WTC11 (cell line): ENCODE results near the gene FRMD6. TPM values are rescaled to one million over a fixed set of nuclear protein-coding genes. Genes with fewer than 3 reads are reported as not detected.

Source experiments
- ATAC-seq: fragments of 200-7000 bp; cut with Tn5 transposase; 2 replicates; pipeline ENCODE4 v1.10.0; 2021; ENCODE audit warnings: mild to moderate bottlenecking, moderate library complexity
- CTCF ChIA-PET: fragments of 300-600 bp; sonication (Branson Sonifier 250); formaldehyde crosslinking; loops from one replicate; lab custom pipeline; 2021; ENCODE audit warnings: antibody characterized with exemption; lab: Charles Lee
- POLR2A ChIA-PET: fragments of 350-600 bp; sonication (Branson Sonifier 250); formaldehyde crosslinking; loops from one replicate; lab custom pipeline; 2021; ENCODE audit warnings: antibody characterized with exemption; lab: Charles Lee
- DNase-seq: peaks from one replicate; pipeline ENCODE4 v3.0.0; 2021; ENCODE audit warnings: low spot score
- H3K27ac Mint-ChIP-seq: 2 replicates; pipeline ENCODE4 v1.8.0; 2021; ENCODE audit warnings: mixed read lengths
- H3K27me3 Mint-ChIP-seq: 2 replicates; pipeline ENCODE4 v1.8.0; 2021; ENCODE audit warnings: low read depth, mild to moderate bottlenecking, moderate library complexity, mixed read lengths
- H3K36me3 Mint-ChIP-seq: 2 replicates; pipeline ENCODE4 v1.8.0; 2021; ENCODE audit warnings: mixed read lengths
- H3K4me1 Mint-ChIP-seq: 2 replicates; pipeline ENCODE4 v1.8.0; 2022; ENCODE audit warnings: mixed read lengths
- H3K4me3 Mint-ChIP-seq: 2 replicates; pipeline ENCODE4 v1.8.0; 2021; ENCODE audit warnings: mild to moderate bottlenecking, moderate library complexity, mixed read lengths
- H3K9me3 Mint-ChIP-seq: 2 replicates; pipeline ENCODE4 v1.8.0; 2021; ENCODE audit warnings: mixed read lengths
- EMX1 ChIP-seq: fragments of 250-450 bp; sonication (Bioruptor Pico); IDR thresholded peaks from 2 replicates; pipeline ENCODE4 v1.8.0; 2021; ENCODE audit warnings: mild to moderate bottlenecking
- ESRRA ChIP-seq: sonication (generic); formaldehyde crosslinking; IDR thresholded peaks from 2 replicates; pipeline ENCODE4 v1.8.1; 2022; ENCODE audit warnings: mild to moderate bottlenecking, missing genetic modification reagents, borderline replicate concordance
- PRRX2 ChIP-seq: fragments of 250-450 bp; sonication (Bioruptor Pico); IDR thresholded peaks from 2 replicates; pipeline ENCODE4 v1.8.0; 2021; ENCODE audit warnings: mild to moderate bottlenecking
- SMAD4 ChIP-seq: sonication (generic); formaldehyde crosslinking; IDR thresholded peaks from 2 replicates; pipeline ENCODE4 v1.8.0; 2022; ENCODE audit warnings: mild to moderate bottlenecking, missing genetic modification reagents
- ZNF317 ChIP-seq: sonication (generic); formaldehyde crosslinking; IDR thresholded peaks from 2 replicates; pipeline ENCODE4 v1.8.1; 2023; ENCODE audit warnings: low read depth, mild to moderate bottlenecking, moderate library complexity, missing genetic modification reagents, borderline replicate concordance
- ZNF416 ChIP-seq: fragments of 250-450 bp; sonication (Bioruptor Pico); IDR thresholded peaks from 2 replicates; pipeline ENCODE4 v1.9.0; 2021; ENCODE audit warnings: mild to moderate bottlenecking, inconsistent platforms
- ZNF423 ChIP-seq: fragments of 250-450 bp; sonication (Bioruptor Pico); IDR thresholded peaks from 2 replicates; pipeline ENCODE4 v2.1.2; 2022; ENCODE audit warnings: mild to moderate bottlenecking, moderate library complexity
- total RNA-seq: library from RNA; stranded (reverse); gene quantifications from 3 replicates; pipeline ENCODE4 v1.2.3, GENCODE V29; 2021
- TF ChIP-seq, protein P1 (sequence below): sonication (generic); formaldehyde crosslinking; IDR thresholded peaks from 2 replicates; pipeline ENCODE4 v1.8.1; 2022; ENCODE audit warnings: low read depth, mild to moderate bottlenecking, moderate library complexity, missing genetic modification reagents, borderline replicate concordance
- TF ChIP-seq, protein P2 (sequence below): sonication (generic); formaldehyde crosslinking; IDR thresholded peaks from 2 replicates; pipeline ENCODE4 v1.8.1; 2023; ENCODE audit warnings: mild to moderate bottlenecking, missing genetic modification reagents, moderate library complexity
- TF ChIP-seq, protein P3 (sequence below): fragments of 250-450 bp; sonication (Bioruptor Pico); IDR thresholded peaks from 2 replicates; pipeline ENCODE4 v1.9.0; 2021; ENCODE audit warnings: mild to moderate bottlenecking, borderline replicate concordance
- TF ChIP-seq, protein P4 (sequence below): sonication (generic); formaldehyde crosslinking; IDR thresholded peaks from 2 replicates; pipeline ENCODE4 v1.8.0; 2022; ENCODE audit warnings: mild to moderate bottlenecking, missing genetic modification reagents
- TF ChIP-seq, protein P5 (sequence below): fragments of 200-600 bp; IDR thresholded peaks from 2 replicates; pipeline ENCODE4 v1.8.0; 2022; ENCODE audit warnings: antibody characterized with exemption

Gene FRMD6
- total RNA-seq, 1 experiment from 2014 or later, result 21.8 TPM

DNA sequence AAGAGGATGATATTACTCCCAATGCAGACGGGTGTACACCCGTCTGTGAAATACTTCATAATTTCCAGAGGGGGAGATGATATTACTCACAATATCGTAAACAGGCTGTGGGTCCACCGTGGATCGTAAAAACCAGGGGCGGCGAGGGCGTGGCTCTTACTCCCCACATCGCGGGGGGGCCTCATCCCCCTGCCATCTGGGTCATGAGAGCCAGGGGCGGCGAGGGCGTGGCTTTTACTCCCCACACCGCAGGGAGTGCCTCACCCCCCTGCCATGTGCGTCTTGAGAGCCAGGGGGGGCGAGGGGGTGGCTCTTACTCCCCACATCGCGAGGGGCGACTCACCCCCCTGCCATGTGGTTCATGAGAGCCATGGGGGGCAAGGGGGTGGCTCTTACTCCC is 122.5 kb downstream of the FRMD6 start:
- no peak overlapping the region for H3K27ac Mint-ChIP-seq
- no peaks in the 10 kb centered on the region for H3K36me3 Mint-ChIP-seq
- DNase-seq (no peak), ATAC-seq (no peak)
- peaks cover 3% of the 10 kb centered on the region for H3K4me1 Mint-ChIP-seq
- H3K9me3 Mint-ChIP-seq, result no peaks in the 10 kb centered on the region
- no peak overlapping the region for H3K4me3 Mint-ChIP-seq
- TF ChIP-seq PRRX2, result no peak
- TF ChIP-seq EMX1 (CRISPR knock-in tag), result no peak
- TF ChIP-seq, protein P1, sequence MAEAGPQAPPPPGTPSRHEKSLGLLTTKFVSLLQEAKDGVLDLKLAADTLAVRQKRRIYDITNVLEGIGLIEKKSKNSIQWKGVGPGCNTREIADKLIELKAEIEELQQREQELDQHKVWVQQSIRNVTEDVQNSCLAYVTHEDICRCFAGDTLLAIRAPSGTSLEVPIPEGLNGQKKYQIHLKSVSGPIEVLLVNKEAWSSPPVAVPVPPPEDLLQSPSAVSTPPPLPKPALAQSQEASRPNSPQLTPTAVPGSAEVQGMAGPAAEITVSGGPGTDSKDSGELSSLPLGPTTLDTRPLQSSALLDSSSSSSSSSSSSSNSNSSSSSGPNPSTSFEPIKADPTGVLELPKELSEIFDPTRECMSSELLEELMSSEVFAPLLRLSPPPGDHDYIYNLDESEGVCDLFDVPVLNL, result no peak
- TF ChIP-seq ZNF317, result no peak
- TF ChIP-seq, protein P2, sequence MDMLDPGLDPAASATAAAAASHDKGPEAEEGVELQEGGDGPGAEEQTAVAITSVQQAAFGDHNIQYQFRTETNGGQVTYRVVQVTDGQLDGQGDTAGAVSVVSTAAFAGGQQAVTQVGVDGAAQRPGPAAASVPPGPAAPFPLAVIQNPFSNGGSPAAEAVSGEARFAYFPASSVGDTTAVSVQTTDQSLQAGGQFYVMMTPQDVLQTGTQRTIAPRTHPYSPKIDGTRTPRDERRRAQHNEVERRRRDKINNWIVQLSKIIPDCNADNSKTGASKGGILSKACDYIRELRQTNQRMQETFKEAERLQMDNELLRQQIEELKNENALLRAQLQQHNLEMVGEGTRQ, result no peak
- TF ChIP-seq, protein P3, sequence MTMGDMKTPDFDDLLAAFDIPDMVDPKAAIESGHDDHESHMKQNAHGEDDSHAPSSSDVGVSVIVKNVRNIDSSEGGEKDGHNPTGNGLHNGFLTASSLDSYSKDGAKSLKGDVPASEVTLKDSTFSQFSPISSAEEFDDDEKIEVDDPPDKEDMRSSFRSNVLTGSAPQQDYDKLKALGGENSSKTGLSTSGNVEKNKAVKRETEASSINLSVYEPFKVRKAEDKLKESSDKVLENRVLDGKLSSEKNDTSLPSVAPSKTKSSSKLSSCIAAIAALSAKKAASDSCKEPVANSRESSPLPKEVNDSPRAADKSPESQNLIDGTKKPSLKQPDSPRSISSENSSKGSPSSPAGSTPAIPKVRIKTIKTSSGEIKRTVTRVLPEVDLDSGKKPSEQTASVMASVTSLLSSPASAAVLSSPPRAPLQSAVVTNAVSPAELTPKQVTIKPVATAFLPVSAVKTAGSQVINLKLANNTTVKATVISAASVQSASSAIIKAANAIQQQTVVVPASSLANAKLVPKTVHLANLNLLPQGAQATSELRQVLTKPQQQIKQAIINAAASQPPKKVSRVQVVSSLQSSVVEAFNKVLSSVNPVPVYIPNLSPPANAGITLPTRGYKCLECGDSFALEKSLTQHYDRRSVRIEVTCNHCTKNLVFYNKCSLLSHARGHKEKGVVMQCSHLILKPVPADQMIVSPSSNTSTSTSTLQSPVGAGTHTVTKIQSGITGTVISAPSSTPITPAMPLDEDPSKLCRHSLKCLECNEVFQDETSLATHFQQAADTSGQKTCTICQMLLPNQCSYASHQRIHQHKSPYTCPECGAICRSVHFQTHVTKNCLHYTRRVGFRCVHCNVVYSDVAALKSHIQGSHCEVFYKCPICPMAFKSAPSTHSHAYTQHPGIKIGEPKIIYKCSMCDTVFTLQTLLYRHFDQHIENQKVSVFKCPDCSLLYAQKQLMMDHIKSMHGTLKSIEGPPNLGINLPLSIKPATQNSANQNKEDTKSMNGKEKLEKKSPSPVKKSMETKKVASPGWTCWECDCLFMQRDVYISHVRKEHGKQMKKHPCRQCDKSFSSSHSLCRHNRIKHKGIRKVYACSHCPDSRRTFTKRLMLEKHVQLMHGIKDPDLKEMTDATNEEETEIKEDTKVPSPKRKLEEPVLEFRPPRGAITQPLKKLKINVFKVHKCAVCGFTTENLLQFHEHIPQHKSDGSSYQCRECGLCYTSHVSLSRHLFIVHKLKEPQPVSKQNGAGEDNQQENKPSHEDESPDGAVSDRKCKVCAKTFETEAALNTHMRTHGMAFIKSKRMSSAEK, result no peak
- TF ChIP-seq, protein P4, sequence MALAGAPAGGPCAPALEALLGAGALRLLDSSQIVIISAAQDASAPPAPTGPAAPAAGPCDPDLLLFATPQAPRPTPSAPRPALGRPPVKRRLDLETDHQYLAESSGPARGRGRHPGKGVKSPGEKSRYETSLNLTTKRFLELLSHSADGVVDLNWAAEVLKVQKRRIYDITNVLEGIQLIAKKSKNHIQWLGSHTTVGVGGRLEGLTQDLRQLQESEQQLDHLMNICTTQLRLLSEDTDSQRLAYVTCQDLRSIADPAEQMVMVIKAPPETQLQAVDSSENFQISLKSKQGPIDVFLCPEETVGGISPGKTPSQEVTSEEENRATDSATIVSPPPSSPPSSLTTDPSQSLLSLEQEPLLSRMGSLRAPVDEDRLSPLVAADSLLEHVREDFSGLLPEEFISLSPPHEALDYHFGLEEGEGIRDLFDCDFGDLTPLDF (CRISPR knock-in tag), result no peak
- TF ChIP-seq, all 79 proteins: peak for 0
- H3K27me3 Mint-ChIP-seq, result no peaks in the 10 kb centered on the region
- CTCF ChIA-PET, result interaction anchor here (3.3 to 4.1 kb wide), 2 partner anchors 404 to 489 kb away, joined by 32 to 48 read pairs; no protein-coding TSS in a partner anchor
- POLR2A ChIA-PET, result no interaction called here

DNA sequence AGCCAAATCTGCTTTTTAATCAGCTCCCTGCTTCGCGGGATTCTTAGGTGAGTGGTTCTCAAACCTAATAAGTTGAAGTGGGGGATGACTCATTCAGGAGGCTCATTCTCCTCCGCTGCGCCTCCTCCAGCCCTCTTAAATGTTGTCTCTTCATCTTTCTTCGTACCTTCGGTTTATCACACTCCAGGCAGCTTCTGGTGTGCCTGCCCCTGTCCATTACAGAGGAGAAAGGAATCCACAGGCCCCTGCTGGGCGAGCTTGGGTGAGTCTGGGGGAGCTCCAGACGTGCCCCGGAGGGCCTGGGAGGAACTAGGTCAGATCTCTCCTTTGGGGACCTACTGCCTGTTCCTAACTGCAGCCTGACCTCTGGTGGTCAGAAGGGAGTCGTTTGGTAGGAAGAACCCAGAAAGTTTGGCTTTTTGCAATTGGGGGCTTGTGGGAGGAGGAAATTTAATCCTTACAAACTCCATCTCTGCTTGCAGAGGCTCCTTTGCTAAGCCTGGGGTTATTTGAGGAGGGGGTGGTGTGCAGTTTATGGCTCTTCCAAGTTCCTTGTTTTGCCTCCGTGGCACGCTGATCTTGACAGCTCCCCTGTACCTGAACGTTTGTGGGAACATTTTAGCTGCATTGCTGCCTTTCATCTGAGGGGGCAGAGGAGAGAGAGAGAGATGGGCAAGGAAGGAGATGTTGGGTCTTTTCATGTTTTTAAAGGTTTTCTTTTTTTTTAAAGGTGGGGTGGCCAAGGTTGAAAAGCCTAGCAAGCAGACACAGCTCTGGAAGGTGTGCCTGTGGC is 124.6 kb downstream of the FRMD6 start:
- TF ChIP-seq, protein P2, result no peak
- TF ChIP-seq ZNF416 (CRISPR knock-in tag) (no peak), ZNF423 (CRISPR knock-in tag) (peak; percentile 67), SMAD4 (CRISPR knock-in tag) (no peak), ESRRA (CRISPR knock-in tag) (no peak)
- TF ChIP-seq, protein P3, result no peak
- TF ChIP-seq, protein P5, sequence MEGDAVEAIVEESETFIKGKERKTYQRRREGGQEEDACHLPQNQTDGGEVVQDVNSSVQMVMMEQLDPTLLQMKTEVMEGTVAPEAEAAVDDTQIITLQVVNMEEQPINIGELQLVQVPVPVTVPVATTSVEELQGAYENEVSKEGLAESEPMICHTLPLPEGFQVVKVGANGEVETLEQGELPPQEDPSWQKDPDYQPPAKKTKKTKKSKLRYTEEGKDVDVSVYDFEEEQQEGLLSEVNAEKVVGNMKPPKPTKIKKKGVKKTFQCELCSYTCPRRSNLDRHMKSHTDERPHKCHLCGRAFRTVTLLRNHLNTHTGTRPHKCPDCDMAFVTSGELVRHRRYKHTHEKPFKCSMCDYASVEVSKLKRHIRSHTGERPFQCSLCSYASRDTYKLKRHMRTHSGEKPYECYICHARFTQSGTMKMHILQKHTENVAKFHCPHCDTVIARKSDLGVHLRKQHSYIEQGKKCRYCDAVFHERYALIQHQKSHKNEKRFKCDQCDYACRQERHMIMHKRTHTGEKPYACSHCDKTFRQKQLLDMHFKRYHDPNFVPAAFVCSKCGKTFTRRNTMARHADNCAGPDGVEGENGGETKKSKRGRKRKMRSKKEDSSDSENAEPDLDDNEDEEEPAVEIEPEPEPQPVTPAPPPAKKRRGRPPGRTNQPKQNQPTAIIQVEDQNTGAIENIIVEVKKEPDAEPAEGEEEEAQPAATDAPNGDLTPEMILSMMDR, result peak; percentile 40
- ChIA-PET POLR2A (interaction anchor here (0.7 to 1.3 kb wide), 2 partner anchors 125 to 493 kb away, joined by 3 to 4 read pairs; partner anchors contain the start of gene FRMD6), CTCF (interaction anchor here (0.5 to 4.1 kb wide), 57 partner anchors 8 to 814 kb away, joined by 3 to 48 read pairs (median 4); partner anchors contain the start of genes FRMD6 and TRIM9)
- H3K36me3 Mint-ChIP-seq, result no peaks in the 10 kb centered on the region
- no peaks in the 10 kb centered on the region for H3K9me3 Mint-ChIP-seq
- DNase-seq (peak; percentile 77), ATAC-seq (peak; percentile 92)
- peaks cover 7% of the 10 kb centered on the region for H3K4me1 Mint-ChIP-seq
- H3K27ac Mint-ChIP-seq, result peak overlapping the region; percentile 90; the same call in 1 of the 2 replicates
- no peaks in the 10 kb centered on the region for H3K27me3 Mint-ChIP-seq
- H3K4me3 Mint-ChIP-seq, result peak overlapping the region; percentile 58
